Esophagus muscularis mucosa (tissue), 4 donors: ENCODE data around the gene USP31. TPM values are rescaled to one million over a fixed set of nuclear protein-coding genes. Genes with fewer than 3 reads are reported as not detected.

Experiments
- DNase-seq: peaks from one replicate; pipeline ENCODE4 v3.0.0-alpha.2; 2017; ENCODE audit errors: extremely low spot score
- H3K27ac ChIP-seq, 4 donors: fragments of 200-600 bp; sonication (generic); replicated peaks in 1 of 4; 1 replicate in 3 of 4; 2 replicates in 1 of 4; pipeline ENCODE4 v1.5.1; 2016 to 2019; ENCODE audit warnings: mild to moderate bottlenecking in 1 of 4
- H3K27me3 ChIP-seq, 4 donors: fragments of 200-600 bp; sonication (generic); one replicate each; pipeline versions ENCODE4 v1.5.1 to v1.6.0; 2016 to 2019
- H3K36me3 ChIP-seq, 4 donors: fragments of 200-600 bp; sonication (generic); one replicate each; pipeline ENCODE4 v1.5.1; 2016 to 2019
- H3K4me1 ChIP-seq, 4 donors: fragments of 200-600 bp; sonication (generic); one replicate each; pipeline ENCODE4 v1.5.1; 2016 to 2019
- H3K4me3 ChIP-seq, 4 donors: fragments of 200-600 bp; sonication (generic); 1 replicate in 2 of 4; 2 replicates in 2 of 4; pipeline ENCODE4 v1.5.1; 2016 to 2019; ENCODE audit warnings: mild to moderate bottlenecking in 4 of 4, moderate library complexity in 1 of 4
- H3K9me3 ChIP-seq, 4 donors: fragments of 200-600 bp; sonication (generic); 1 replicate in 3 of 4; 2 replicates in 1 of 4; pipeline ENCODE4 v1.5.1; 2016 to 2019
- EP300 ChIP-seq: sonication (generic); formaldehyde crosslinking; IDR thresholded peaks from one replicate; pipeline ENCODE4 v1.6.1; 2017; ENCODE audit warnings: antibody characterized with exemption
- POLR2A ChIP-seq: fragments of 450-650 bp; IDR thresholded peaks from one replicate; pipeline ENCODE4 v1.6.1; 2017; ENCODE audit warnings: antibody characterized with exemption, moderate library complexity, mild to moderate bottlenecking, low read depth
- POLR2AphosphoS5 ChIP-seq, 2 donors: sonication (generic); formaldehyde crosslinking; IDR thresholded peaks; one replicate each; pipeline ENCODE4 v1.6.1; 2017; ENCODE audit warnings: antibody characterized with exemption in 2 of 2
- WGBS: methylation state at CpG from one replicate; pipeline ENCODE4 v1.1.5; 2018; 5-methylcytosine and 5-hydroxymethylcytosine counted together
- intact Hi-C: fragments of 100-400 bp; cut with DNase I; formaldehyde crosslinking; loops from one replicate; pipeline ENCODE4 v1.15.1; 2023
- total RNA-seq, 4 donors: library from RNA; depleted of rRNA; stranded (reverse); fragments of >200 nt; gene quantifications; one replicate each; pipeline versions ENCODE4 v1.1.0 to v1.2.1, GENCODE V29; 2016
- TF ChIP-seq, protein P1 (sequence below), 3 experiments: fragments of 200-600 bp in 2 of 3; fragments of 450-650 bp in 1 of 3; sonication (generic) in 2 of 3; IDR thresholded peaks; one replicate each; pipeline ENCODE4 v1.5.1; 2017 to 2019; ENCODE audit warnings: antibody characterized with exemption in 3 of 3, mild to moderate bottlenecking in 2 of 3, moderate library complexity in 1 of 3

Gene USP31
- total RNA-seq, 4 donors from 2014 or later, result 18.9 to 29.1 (median 23.3) TPM

DNA sequence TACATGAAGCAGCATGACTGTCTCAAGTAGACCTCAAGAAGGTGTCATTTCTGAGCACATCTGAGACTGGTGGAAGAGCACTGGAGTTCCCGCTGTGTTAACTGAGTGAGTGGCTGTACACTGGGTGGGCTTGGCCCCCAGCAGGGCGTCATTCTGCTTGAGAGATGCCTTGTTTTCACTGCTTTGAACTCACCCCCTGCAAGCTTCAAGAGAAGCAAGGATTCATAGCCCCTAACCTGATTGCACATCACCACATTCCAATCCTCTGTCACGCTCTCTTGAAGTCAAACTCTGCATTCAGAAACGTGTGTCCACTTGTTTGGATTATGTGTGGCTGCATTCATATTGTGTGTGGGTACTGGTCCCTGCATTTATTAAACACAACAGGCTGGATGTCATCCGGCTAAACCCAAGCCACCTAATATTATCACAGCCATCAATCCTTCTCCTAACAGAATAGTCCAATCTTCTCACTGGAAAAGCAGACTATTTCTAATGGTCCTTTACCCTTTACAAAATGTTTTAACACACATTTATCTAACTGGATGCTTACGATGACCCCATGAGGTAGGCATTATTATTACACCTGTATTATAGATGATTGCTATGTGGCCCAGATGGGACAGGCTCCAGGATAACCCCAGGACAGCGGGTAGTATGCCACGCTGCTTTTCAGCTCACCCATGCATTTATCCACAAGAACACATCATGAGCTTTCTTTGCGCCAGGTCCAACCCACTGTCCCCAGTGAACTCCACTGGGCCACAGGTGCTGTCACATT lies 76.3 kb downstream of the USP31 start:
- peaks cover 24 to 42% (median 27%) of the 10 kb centered on the region in 4 donors for H3K4me1 ChIP-seq
- 82% methylated on average over 9 of the region's 9 CpGs for WGBS

DNA sequence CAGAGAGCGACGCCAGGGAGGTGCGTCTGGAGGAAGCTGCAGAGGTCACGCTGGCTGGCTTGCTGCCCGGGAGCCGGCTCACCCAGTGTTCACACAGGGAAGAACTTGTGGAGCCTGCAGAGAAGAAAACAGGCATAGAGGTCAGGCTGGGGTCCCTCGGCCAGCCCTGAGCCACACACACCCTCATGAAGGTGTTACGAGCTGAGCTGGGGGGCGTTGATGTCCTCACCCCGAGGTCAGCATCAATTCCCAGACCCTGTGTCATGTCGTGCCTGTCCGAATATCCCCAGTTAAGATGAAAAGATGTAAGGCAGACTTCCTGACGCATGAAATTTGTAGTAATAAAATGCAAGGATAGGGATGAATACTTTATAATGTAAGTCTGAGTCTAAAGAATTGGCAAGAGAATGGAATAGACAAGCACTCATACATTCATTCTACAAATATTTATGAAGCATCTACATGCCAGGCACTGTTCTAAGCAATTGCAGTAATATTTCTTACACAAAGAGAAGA lies 77.1 kb downstream of the USP31 start:
- intact Hi-C loops, result no loop called here
- WGBS, result 29% methylated on average over 13 of the region's 13 CpGs
- Histone ChIP-seq H3K27me3 (no peaks in the 10 kb centered on the region), H3K9me3 (no peaks in the 10 kb centered on the region), H3K36me3 (peaks cover 23 to 66% (median 53%) of the 10 kb centered on the region in 4 donors), H3K27ac (peak overlapping the region; percentile 72 to 80 (median 76)), H3K4me1 (peaks cover 24 to 42% (median 29%) of the 10 kb centered on the region in 4 donors), H3K4me3 (peak overlapping the region in 1 of 4 donors; percentile 29)
- TF ChIP-seq EP300 (no peak), POLR2AphosphoS5 (IDR thresholded peaks at IDR 0.05) (peak in 1 of 2 donors; percentile 64)
- DNase-seq, result peak; percentile 92

More for the DNA sequence above, 76.3 kb downstream of the USP31 start:
- H3K36me3 ChIP-seq, result peaks cover 21 to 66% (median 51%) of the 10 kb centered on the region in 4 donors
- H3K4me3 ChIP-seq, result no peak overlapping the region
- peak overlapping the region; percentile 42 to 80 (median 74) for H3K27ac ChIP-seq
- no peaks in the 10 kb centered on the region for H3K9me3 ChIP-seq
- intact Hi-C loops, result no loop called here
- DNase-seq, result peak; percentile 75
- no peaks in the 10 kb centered on the region for H3K27me3 ChIP-seq
- no peak for TF ChIP-seq POLR2A
- TF ChIP-seq EP300, result no peak
- no peak for TF ChIP-seq POLR2AphosphoS5 (IDR thresholded peaks at IDR 0.05)
- TF ChIP-seq, protein P1, sequence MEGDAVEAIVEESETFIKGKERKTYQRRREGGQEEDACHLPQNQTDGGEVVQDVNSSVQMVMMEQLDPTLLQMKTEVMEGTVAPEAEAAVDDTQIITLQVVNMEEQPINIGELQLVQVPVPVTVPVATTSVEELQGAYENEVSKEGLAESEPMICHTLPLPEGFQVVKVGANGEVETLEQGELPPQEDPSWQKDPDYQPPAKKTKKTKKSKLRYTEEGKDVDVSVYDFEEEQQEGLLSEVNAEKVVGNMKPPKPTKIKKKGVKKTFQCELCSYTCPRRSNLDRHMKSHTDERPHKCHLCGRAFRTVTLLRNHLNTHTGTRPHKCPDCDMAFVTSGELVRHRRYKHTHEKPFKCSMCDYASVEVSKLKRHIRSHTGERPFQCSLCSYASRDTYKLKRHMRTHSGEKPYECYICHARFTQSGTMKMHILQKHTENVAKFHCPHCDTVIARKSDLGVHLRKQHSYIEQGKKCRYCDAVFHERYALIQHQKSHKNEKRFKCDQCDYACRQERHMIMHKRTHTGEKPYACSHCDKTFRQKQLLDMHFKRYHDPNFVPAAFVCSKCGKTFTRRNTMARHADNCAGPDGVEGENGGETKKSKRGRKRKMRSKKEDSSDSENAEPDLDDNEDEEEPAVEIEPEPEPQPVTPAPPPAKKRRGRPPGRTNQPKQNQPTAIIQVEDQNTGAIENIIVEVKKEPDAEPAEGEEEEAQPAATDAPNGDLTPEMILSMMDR (IDR thresholded peaks at IDR 0.05), result peak in 1 of 3 experiments; percentile 2

DNA sequence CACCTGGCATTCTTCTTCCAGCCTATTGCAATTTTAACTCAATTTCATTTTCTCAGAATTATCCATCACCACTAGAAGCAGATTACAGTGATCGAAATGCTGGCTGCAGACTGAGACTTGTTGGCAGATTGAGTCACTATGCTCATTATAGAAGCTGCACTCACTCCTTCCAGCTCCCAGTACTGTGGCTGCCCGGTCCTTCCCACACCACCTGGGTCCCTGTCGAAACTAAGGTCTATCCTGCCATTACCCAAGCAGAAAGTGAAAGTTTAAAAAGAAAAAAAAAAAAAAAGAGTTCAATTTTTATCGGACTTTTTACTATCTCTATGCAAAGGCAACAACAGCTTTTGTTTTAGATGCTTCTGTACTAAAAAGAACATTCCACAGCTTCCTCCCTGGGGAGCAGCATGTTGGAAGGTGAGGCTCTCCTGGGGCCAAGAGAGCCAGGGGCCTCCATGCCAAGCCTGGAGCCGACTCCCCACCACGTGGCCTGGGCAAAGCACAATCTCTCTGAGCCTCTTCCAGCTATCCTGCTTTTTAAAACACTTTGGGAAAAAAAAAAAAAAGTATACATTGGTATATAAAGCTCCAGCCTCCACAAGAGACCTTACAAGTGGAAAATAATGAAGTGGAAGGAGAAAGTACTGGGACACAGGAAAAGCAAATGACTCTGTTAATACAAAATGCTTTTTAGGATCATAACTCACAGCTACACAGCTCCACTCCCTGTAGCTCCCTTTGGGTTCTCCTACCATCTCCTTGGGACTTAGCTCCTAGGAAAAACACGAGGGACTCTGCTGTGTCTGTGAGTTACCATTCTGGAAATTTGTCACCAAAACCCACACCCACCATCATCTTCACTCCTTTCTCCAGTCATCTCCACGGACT lies 77.8 kb downstream of the USP31 start:
- intact Hi-C loops, result loop anchor here (2.0 kb wide), 1 partner anchor 77 kb away; the partner anchor contains the start of gene USP31
- Histone ChIP-seq H3K4me3 (peak overlapping the region in 2 of 4 donors; percentile 6 to 29), H3K27ac (peak overlapping the region; percentile 72 to 80 (median 76)), H3K27me3 (no peaks in the 10 kb centered on the region), H3K4me1 (peaks cover 24 to 48% (median 36%) of the 10 kb centered on the region in 4 donors), H3K36me3 (peaks cover 23 to 68% (median 53%) of the 10 kb centered on the region in 4 donors), H3K9me3 (no peaks in the 10 kb centered on the region)
- TF ChIP-seq EP300 (no peak), POLR2A (no peak), POLR2AphosphoS5 (IDR thresholded peaks at IDR 0.05) (no peak)
- TF ChIP-seq, protein P1 (IDR thresholded peaks at IDR 0.05), result no peak
- WGBS, result 23% methylated on average over 8 of the region's 8 CpGs
- peak; percentile 86 for DNase-seq

DNA sequence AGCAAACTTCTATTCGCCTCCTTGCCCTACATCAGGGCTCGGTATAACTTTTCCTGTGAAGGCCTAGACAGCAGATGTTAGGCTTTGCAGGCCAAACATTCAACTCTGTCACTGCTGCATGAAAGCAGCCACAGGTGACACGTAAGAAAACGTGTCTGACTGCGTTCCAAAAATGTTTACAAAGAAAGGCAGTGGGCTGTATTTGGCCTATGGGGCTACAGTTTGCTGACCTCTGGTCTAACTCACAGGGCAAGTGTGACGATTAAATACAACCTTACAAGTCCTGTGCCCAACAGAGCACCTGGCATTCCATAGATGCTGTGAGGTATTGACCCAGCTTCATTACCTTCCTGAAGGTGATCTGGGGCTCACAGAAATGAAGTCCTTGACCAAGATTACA lies 79.4 kb downstream of the USP31 start:
- Histone ChIP-seq H3K27ac (peak overlapping the region in 2 of 4 donors; percentile 72 to 80), H3K4me1 (peaks cover 24 to 50% (median 39%) of the 10 kb centered on the region in 4 donors), H3K36me3 (peaks cover 23 to 56% (median 48%) of the 10 kb centered on the region in 4 donors), H3K9me3 (no peaks in the 10 kb centered on the region), H3K4me3 (no peak overlapping the region), H3K27me3 (no peaks in the 10 kb centered on the region)
- WGBS, result 91% methylated on average over 6 of the region's 6 CpGs
- TF ChIP-seq EP300, result no peak
- TF ChIP-seq POLR2AphosphoS5 (IDR thresholded peaks at IDR 0.05), result no peak
- TF ChIP-seq, protein P1 (IDR thresholded peaks at IDR 0.05), result no peak
- no peak for TF ChIP-seq POLR2A
- intact Hi-C loops, result loop anchor here (2.0 to 10.0 kb wide), 2 partner anchors 79 to 365 kb away; partner anchors contain the start of gene USP31
- peak; percentile 57 for DNase-seq
